Stimulated activated CD4-positive, alpha-beta T cell treated with anti-CD3 and anti-CD28 coated beads, Interleukin-12 subunit alpha, Interleukin-12 subunit beta, amount 100 ng/mL, for 48 hours (primary cell): ENCODE measurements around the gene MYRFL.
"Not testable (repeated sequence)": the region's sequence is repeated elsewhere in the genome, so short reads cannot be mapped to it uniquely, and the experiment has no call there.

Experiments used
- DNase-seq, 3 donors: peaks; one replicate each; pipeline ENCODE4 v3.0.0-alpha.2; 2020; ENCODE audit warnings: low read depth in 2 of 3, low spot score in 1 of 3

MYRFL gene

DNA sequence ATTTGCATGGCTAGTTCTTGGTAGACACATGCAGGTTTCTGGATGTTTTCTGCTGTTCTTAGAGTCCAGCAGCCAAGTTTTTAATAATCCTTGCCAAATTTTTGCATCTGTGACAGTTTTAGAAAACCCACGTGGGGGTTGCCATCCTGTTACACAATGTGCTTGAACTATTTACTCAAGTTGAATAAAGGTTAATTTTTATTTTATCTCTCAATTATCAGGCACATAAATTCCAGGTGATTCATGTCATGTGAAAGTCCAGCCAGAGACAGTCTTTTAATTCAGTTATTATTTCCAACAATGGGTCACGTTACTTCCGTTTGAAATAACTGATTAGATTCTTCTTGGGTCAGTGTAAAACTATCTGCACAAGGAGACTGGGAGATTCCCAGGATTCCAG lies 15.7 kb downstream of the MYRFL start:
- DNase-seq: no peak

- no peak for DNase-seq
These were observed 18.6 kb downstream of the MYRFL start for GRCh38 chr12:69843608-69844007.

DNA sequence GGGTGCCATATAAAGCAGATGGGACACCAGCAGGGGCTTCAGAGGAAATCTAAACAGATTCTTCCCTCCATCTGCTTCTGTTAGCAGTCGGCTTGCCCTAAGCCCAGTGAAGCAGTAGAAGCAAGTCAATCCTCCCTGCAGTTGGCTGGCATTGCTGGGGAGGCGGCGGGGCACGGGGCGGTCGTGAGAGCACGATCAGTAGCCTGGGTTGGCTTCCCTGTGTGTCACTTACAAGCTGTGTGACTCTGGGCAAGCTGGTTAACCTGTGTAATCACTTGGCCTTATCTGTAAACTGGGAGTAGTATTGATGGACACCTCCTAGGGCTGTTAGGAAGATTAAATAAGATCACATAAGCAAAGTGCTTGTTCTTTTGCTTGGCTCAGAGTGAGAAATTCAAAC lies 19.4 kb downstream of the MYRFL start:
- no peak for DNase-seq

- no peak for DNase-seq
These were observed 19.8 kb downstream of the MYRFL start for GRCh38 chr12:69844836-69845235.

DNA sequence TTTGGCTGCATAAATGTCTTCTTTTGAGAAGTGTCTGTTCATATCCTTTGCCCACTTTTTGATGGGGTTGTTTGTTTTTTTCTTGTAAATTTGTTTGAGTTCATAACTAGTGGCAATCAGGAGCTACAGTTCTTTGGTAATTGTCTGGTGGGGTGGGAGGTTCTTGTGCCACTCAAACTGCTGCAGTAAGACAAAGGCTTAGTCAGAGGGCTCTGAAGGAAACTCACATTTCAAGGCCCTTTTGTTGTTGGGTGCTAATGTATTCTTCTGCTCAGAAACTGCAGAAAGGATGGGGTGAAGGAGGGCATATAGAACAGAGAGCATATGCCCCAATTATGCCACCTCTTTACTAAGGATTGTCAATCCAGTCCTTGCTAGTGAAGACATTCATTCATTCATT lies 21.9 kb downstream of the MYRFL start:
- no peak for DNase-seq

GRCh38 chr12:69851976-69852375 lies 26.9 kb downstream of the MYRFL start:
- DNase-seq: no peak

DNA sequence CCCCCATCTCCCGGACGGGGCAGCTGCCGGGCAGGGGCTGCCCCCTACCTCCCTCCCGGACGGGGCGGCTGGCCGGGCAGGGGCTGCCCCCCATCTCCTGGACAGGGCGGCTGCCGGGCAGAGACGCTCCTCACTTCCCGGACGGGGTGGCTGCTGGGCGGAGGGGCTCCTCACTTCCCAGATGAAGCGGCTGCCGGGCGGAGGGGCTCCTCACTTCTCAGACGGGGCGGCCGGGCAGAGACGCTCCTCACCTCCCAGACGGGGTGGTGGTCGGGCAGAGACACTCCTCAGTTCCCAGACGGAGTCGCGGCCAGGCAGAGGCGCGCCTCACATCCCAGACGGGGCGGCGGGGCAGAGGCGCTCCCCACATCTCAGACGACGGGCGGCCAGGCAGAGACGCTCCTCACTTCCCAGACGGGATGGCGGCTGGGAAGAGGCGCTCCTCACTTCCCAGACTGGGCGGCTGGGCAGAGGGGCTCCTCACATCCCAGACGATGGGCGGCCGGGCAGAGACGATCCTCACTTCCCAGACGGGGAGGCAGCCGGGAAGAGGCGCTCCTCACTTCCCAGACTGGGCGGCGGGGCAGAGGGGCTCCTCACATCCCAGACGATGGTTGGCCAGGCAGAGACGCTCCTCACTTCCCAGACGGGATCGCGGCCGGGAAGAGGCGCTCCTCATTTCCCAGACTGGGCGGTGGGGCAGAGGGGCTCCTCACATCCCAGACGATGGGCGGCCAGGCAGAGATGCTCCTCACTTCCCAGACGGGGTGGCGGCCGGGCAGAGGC lies 28.3 kb downstream of the MYRFL start:
- DNase-seq: not testable (repeated sequence)

GRCh38 chr12:69866698-69867097 lies 41.7 kb downstream of the MYRFL start:
- no peak for DNase-seq

- DNase-seq: no peak
These were observed 43.7 kb downstream of the MYRFL start for GRCh38 chr12:69868695-69869094.

GRCh38 chr12:69872804-69873203 lies 47.8 kb downstream of the MYRFL start:
- DNase-seq: no peak

GRCh38 chr12:69873429-69873828 lies 48.4 kb downstream of the MYRFL start:
- no peak for DNase-seq

- DNase-seq: no peak
These were observed 49.6 kb downstream of the MYRFL start for GRCh38 chr12:69874606-69875005.

DNA sequence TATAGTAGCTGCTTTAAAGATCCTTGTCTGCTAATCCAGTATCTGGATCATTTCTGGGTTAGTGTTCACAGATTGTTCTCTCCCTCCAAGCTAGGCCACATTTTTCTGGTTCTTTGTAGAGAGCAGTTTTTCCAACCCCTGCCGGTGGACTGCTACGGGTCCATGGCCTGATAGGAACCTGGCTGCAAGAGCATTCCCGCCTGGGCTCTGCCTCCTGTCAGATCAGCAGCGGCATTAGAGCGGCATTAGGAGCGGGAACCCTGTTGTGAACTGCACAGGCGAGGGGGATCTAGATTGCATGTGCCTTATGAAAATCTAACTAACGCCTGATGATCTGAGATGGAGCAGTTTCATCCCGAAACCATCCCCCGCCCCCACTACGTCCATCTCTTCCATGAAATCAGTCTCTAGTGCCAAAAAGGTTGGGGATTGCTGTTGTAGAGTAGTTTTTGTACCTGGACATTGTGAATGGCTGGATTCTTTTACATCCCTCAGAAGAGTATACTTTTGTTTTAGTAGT lies 50.4 kb downstream of the MYRFL start:
- DNase-seq: no peak

DNA sequence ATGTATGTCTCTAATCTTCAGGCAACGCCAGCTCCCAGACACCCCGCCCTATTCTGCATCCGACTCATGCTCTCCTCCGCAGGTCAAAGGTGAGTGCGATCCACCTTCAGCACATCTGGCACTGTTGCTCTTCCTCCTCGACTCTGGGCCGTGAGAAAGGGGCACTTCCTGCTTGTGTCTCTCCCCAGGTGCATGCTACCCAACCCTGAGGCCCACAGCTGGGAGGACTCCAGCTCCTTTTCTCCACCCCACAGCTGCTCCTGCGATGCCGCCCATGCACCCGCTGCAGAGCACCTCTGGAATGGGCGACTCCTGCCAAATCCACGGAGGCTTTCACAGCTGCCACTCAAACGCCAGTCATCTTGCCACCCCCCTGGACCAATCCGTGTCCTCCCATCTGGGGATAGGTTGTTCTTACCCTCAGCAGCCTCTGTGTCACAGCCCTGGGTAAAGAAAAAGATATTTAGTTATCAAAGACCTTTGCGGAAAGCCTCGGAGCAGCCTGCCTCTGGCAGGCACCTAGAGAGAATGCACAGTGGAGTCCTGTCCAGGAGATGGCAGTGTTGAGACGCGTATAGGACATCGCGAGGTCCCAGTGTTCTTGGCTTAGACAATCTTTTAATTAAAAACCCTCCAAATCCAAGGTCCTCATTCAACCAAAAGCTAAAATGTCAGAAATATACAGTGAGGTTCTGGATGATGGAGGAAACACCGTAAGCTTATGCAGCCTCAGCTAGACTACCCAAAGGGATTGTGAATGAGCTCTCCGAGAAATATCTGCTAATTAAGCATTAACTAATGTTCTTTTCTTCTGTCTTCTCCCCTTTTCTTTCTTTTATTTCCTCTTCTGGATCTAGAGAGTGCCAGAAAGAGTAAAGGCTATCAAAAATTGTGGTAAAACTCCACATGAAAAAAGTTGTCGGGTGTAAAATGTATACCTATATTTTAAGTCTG lies 54.3 kb downstream of the MYRFL start:
- DNase-seq: peak; percentile 34 to 60 (median 49)

DNA sequence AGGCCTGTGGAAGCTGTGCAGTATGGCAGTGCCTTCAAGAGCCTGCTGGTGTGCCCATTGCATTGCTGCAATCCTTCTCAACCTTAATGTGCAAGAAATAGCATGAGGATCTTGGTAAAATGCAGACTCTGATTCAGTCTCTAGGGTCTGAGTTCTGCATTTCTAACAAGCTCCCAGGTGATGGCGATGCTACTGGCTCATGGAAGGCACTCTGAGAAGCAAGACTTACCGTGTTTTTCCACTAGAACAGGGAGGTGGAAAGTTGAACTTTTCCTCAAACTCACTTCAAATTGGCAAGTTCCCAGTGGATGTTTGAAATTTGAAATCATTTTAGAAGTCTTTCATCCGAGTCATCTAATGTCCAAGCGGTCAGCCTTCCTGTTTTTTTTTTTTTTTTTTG lies 55.5 kb downstream of the MYRFL start:
- DNase-seq: no peak

DNA sequence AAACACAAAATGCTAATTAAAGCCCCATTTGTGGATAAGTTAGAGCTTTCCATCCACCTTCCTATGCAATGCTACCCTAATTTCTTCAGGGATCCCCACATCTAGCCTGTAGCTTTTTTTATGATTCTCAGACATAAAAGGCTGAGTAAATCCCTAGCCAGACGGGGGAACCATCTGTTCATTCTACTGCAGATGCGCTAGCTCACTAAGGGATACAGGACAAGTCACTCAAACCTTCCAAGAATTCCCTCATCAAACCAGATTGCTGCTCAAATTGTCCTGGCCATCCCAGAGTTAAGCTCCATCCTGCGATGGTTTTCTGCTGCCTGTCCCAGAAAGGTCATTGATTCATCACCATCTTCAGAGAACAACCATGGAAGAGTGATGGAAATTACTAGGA lies 56.7 kb downstream of the MYRFL start:
- no peak for DNase-seq

- DNase-seq: no peak
These were observed 59.4 kb downstream of the MYRFL start for GRCh38 chr12:69884386-69884785.

GRCh38 chr12:69885658-69886057 lies 60.6 kb downstream of the MYRFL start:
- DNase-seq: no peak

- no peak for DNase-seq
These were observed 61.1 kb downstream of the MYRFL start for GRCh38 chr12:69886109-69886508.

DNA sequence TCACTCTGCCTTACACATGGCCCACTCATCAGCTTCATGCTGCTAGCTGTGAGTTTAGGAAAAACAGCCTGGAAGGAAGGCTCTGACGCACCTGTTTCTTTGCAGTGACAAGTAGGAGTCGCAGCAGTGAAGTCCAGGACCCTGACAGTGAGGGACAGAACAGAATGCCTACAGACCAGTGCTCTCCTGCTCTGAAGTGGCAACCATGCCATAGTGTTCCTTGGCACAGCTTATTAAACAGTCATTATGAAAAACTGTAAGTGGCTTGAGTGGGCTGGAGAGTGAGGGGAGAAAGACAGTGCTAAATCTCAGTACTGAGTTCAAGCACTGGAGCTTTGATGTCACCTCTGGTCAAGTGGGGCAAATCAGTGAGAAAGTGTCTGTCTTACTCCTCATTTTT lies 61.7 kb downstream of the MYRFL start:
- no peak for DNase-seq

- DNase-seq: no peak
These were observed 63.9 kb downstream of the MYRFL start for GRCh38 chr12:69888901-69889300.

DNA sequence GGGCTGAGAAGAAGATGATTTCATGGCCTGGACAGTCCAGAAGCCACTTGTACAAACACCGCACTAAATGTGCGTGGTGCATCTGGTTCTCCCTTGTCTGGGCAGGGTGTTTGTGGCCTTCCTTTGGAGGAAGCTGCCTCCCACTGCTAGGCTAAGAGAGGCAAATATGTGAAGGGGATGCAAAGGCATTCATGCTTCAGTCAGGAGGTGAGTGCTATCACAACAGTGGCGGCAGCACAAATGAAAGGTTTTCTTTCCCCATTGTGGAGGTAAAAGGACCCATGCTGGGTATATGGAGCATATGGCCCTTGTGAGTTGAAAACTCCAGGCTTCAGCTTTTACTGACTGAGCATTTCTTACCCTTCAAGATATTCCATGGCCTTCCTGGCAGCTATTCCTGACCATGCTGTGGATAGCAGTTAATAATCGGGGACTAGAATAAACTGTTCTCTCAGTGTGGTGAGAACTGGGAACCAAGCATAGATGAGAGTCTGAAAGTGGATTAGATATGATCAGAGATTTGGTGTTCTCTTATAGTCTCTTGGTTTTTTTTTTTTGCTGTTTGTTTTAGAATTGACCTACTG lies 69.9 kb downstream of the MYRFL start:
- no peak for DNase-seq
